K562 (cell line): ENCODE measurements around the gene NXT1. TPM values are rescaled to one million over a fixed set of nuclear protein-coding genes. Genes with fewer than 3 reads are reported as not detected.

Experiments
- ATAC-seq: fragments of 200-7000 bp; cut with Tn5 transposase; 3 replicates; pipeline ENCODE4 v1.9.1; 2020; ENCODE audit warnings: moderate library complexity
- BruUV-seq: library from RNA; stranded (reverse); fragments of 400-500 nt; replicated peaks from 2 replicates; lab custom pipeline; 2021; lab: Mats Ljungman, UMichigan
- CTCF ChIA-PET: fragments of 300-600 bp; formaldehyde crosslinking; extraction: SDS; loops from one replicate; lab custom pipeline; 2021; ENCODE audit warnings: low intra/inter-chr PET ratio; lab: Yijun Ruan, JAX
- POLR2A ChIA-PET: fragments of 300-600, 350-650 bp; sonication (Branson Sonifier 250); formaldehyde crosslinking; extraction: SDS; loops from one replicate; lab custom pipeline; 2021; ENCODE audit warnings: antibody characterized with exemption, inconsistent platforms; lab: Yijun Ruan, JAX
- DNase-seq, 4 experiments: peaks; one replicate each; pipeline versions ENCODE4 v3.0.0 to v3.0.0-alpha.2; 2011 to 2018; ENCODE audit warnings: low spot score in 3 of 4, mixed read lengths in 3 of 4; ENCODE audit errors: extremely low read depth in 1 of 4
- FAIRE-seq: peaks from 2 replicates; lab custom pipeline; 2011; peaks lifted over from hg19 to GRCh38; lab: Jason Lieb, UNC
- H2AFZ ChIP-seq: 2 replicates; pipeline ENCODE4 v1.6.0; 2011; ENCODE audit warnings: low read depth, low read length, control low read depth, inconsistent platforms
- H3K27ac ChIP-seq: fragments of 200-600 bp; 3 replicates; pipeline ENCODE4 v1.8.0; 2011; ENCODE audit warnings: low read depth, mild to moderate bottlenecking, control low read depth, inconsistent platforms, low read length, moderate library complexity, mixed read lengths; ENCODE audit errors: extremely low read depth
- H3K27me3 ChIP-seq, 2 experiments: fragments of 300-600 bp in 1 of 2; 2 replicates in 1 of 2; 3 replicates in 1 of 2; pipeline versions ENCODE4 v1.6.0 to v1.8.0; 2011; ENCODE audit warnings: inconsistent platforms in 2 of 2, low read length in 2 of 2, mild to moderate bottlenecking in 1 of 2, mixed read lengths in 1 of 2, moderate library complexity in 1 of 2; ENCODE audit not compliant: control insufficient read depth in 2 of 2, insufficient read depth in 2 of 2
- H3K36me3 ChIP-seq: fragments of 300-600 bp; 3 replicates; pipeline ENCODE4 v1.8.0; 2011; ENCODE audit warnings: mild to moderate bottlenecking, low read length, inconsistent platforms; ENCODE audit not compliant: control insufficient read depth, insufficient read depth
- H3K4me1 ChIP-seq, 2 experiments: fragments of 200-600 bp in 1 of 2; replicated peaks in 1 of 2; 2 replicates in 1 of 2; 3 replicates in 1 of 2; pipeline versions ENCODE4 v1.5.1 to v1.8.0; 2011; ENCODE audit warnings: inconsistent platforms in 2 of 2, low read length in 2 of 2, mild to moderate bottlenecking in 1 of 2, mixed read lengths in 1 of 2, moderate library complexity in 1 of 2; ENCODE audit not compliant: control insufficient read depth in 2 of 2, insufficient read depth in 2 of 2
- H3K4me2 ChIP-seq: 2 replicates; pipeline ENCODE4 v1.6.1; 2011; ENCODE audit warnings: low read length, control low read depth, inconsistent platforms, mixed read lengths; ENCODE audit not compliant: insufficient read depth
- H3K4me3 ChIP-seq: fragments of 200-600 bp; sonication (generic), shearing (Covaris generic); 2 replicates; pipeline ENCODE4 v1.5.1; 2016; ENCODE audit warnings: control low read depth, inconsistent platforms
- H3K79me2 ChIP-seq: fragments of 200-600 bp; 3 replicates; pipeline ENCODE4 v1.8.0; 2011; ENCODE audit warnings: low read length, inconsistent platforms; ENCODE audit not compliant: control insufficient read depth, insufficient read depth
- H3K9ac ChIP-seq, 2 experiments: 2 replicates each; pipeline versions ENCODE4 v1.6.0 to v1.6.1; 2011; ENCODE audit warnings: low read depth in 2 of 2, low read length in 2 of 2, control low read depth in 1 of 2, inconsistent platforms in 1 of 2, mild to moderate bottlenecking in 1 of 2, mixed read lengths in 1 of 2; ENCODE audit not compliant: insufficient read depth in 1 of 2
- H3K9me1 ChIP-seq: one replicate; pipeline ENCODE4 v1.6.0; 2011; ENCODE audit warnings: inconsistent platforms, mild to moderate bottlenecking, low read length, moderate library complexity; ENCODE audit not compliant: control insufficient read depth, insufficient read depth
- H3K9me3 ChIP-seq: replicated peaks from 2 replicates; pipeline ENCODE4 v1.5.1; 2011; ENCODE audit warnings: low read depth, low read length, inconsistent platforms; ENCODE audit not compliant: control insufficient read depth, insufficient read depth
- H4K20me1 ChIP-seq: replicated peaks from 2 replicates; pipeline ENCODE4 v1.6.1; 2011; ENCODE audit warnings: low read length, inconsistent platforms, mixed read lengths; ENCODE audit not compliant: control insufficient read depth, insufficient read depth
- CREBBP ChIP-seq: IDR thresholded peaks from one replicate; pipeline ENCODE4 v1.6.1; 2012; ENCODE audit warnings: low read depth, mild to moderate bottlenecking, control low read depth, inconsistent platforms, low read length
- ESRRB ChIP-seq: fragments of 250-450 bp; sonication (Bioruptor Pico); IDR thresholded peaks from 2 replicates; pipeline ENCODE4 v1.5.0; 2020; ENCODE audit warnings: mild to moderate bottlenecking, moderate library complexity, borderline replicate concordance
- GATAD2A ChIP-seq: fragments of 450-650 bp; IDR thresholded peaks from 2 replicates; pipeline ENCODE4 v1.6.1; 2017
- JUNB ChIP-seq: fragments of 450-650 bp; formaldehyde crosslinking; conservative IDR thresholded peaks from 2 replicates; pipeline ENCODE4 v1.4.0; 2020; ENCODE audit warnings: mild to moderate bottlenecking
- NCOA4 ChIP-seq: fragments of 450-650 bp; IDR thresholded peaks from 2 replicates; pipeline ENCODE4 v1.6.1; 2018; ENCODE audit warnings: mild to moderate bottlenecking; ENCODE audit not compliant: partially characterized antibody
- NFATC3 ChIP-seq: fragments of 450-650 bp; IDR thresholded peaks from 2 replicates; pipeline ENCODE4 v1.6.1; 2017; ENCODE audit warnings: mild to moderate bottlenecking
- NRF1 ChIP-seq, 2 experiments: fragments of 450-650 bp; IDR thresholded peaks in 1 of 2; conservative IDR thresholded peaks in 1 of 2; 2 replicates each; pipeline ENCODE4 v1.6.1; 2014; ENCODE audit warnings: mild to moderate bottlenecking in 2 of 2
- POLR2A ChIP-seq: fragments of 450-650 bp; conservative IDR thresholded peaks from 2 replicates; pipeline ENCODE4 v1.6.1; 2016
- SLC30A9 ChIP-seq: fragments of 250-450 bp; sonication (Bioruptor Pico); IDR thresholded peaks from 2 replicates; pipeline ENCODE4 v1.8.0; 2022; ENCODE audit warnings: mild to moderate bottlenecking, moderate library complexity
- THRA ChIP-seq: fragments of 450-650 bp; IDR thresholded peaks from 2 replicates; pipeline ENCODE4 v1.6.1; 2017; ENCODE audit warnings: mild to moderate bottlenecking, moderate library complexity
- ZBED1 ChIP-seq: IDR thresholded peaks from 2 replicates; pipeline ENCODE4 v1.6.1; 2014
- ZNF76 ChIP-seq: fragments of 250-450 bp; sonication (Bioruptor Pico); IDR thresholded peaks from 2 replicates; pipeline ENCODE4 v1.4.0; 2020; ENCODE audit warnings: mild to moderate bottlenecking, moderate library complexity, borderline replicate concordance
- WGBS: fragments of 100-300 bp; shearing (Covaris generic); methylation state at CpG from one replicate; pipeline ENCODE4 v1.1.6; 2016; ENCODE audit warnings: low coverage, mixed read lengths; ENCODE audit not compliant: insufficient coverage; ENCODE audit errors: missing lambda C conversion rate; 5-methylcytosine and 5-hydroxymethylcytosine counted together
- in situ Hi-C: fragments of 300-500 bp; cut with MboI; formaldehyde crosslinking; loops from 4 replicates; pipeline ENCODE4 v1.15.0; 2018; ENCODE audit warnings: inconsistent platforms, mixed read lengths
- intact Hi-C: fragments of 100-400 bp; cut with micrococcal nuclease; formaldehyde crosslinking; loops from 2 replicates; pipeline ENCODE4 v1.14.2; 2022
- polyA plus RNA-seq, 8 experiments: library from polyadenylated mRNA; depleted of rRNA in 4 of 8; stranded (reverse) in 5 of 8; unstranded in 3 of 8; fragments of >200 nt; fragmentation: Nextera tagmentation in 2 of 8; fragmentation: Illumina TruSeq in 1 of 8; extraction: Ambion mirVana in 2 of 8; extraction: Trizol in 1 of 8; gene quantifications; 2 replicates each; pipeline versions ENCODE4 v1.2.1 to v1.2.3, GENCODE V29; 2011 to 2014; ENCODE audit warnings: inconsistent platforms in 1 of 8, missing spikeins in 1 of 8
- total RNA-seq, 7 experiments: library from RNA; depleted of rRNA in 6 of 7; stranded (reverse); fragments of >200 nt in 6 of 7; fragmentation: Illumina TruSeq in 2 of 7; extraction: Trizol in 2 of 7; gene quantifications; 2 replicates each; pipeline versions ENCODE4 v1.2.1 to v1.2.3, GENCODE V29; 2011 to 2021; ENCODE audit warnings: low replicate concordance in 1 of 7
- TF ChIP-seq, protein P1 (sequence below): fragments of 250-450 bp; sonication (Bioruptor Pico); IDR thresholded peaks from 2 replicates; pipeline ENCODE4 v1.8.0; 2021; ENCODE audit warnings: borderline replicate concordance, mild to moderate bottlenecking, moderate library complexity; ENCODE audit not compliant: poor library complexity, severe bottlenecking
- TF ChIP-seq, protein P2 (sequence below): sonication (generic); formaldehyde crosslinking; IDR thresholded peaks from 2 replicates; pipeline ENCODE4 v1.4.0; 2020; ENCODE audit warnings: mild to moderate bottlenecking, missing genetic modification reagents
- TF ChIP-seq, protein P3 (sequence below): IDR thresholded peaks from 2 replicates; pipeline ENCODE4 v1.6.1; 2012; ENCODE audit warnings: low read depth, low read length, improper control_type of control experiment, borderline replicate concordance

Gene NXT1
- total and polyA plus RNA-seq, 9 of the 15 experiments (the other 6 are each of a cell fraction or from before 2014, with no cell fraction given), result 7.7 to 50.9 (median 35.6) TPM

DNA sequence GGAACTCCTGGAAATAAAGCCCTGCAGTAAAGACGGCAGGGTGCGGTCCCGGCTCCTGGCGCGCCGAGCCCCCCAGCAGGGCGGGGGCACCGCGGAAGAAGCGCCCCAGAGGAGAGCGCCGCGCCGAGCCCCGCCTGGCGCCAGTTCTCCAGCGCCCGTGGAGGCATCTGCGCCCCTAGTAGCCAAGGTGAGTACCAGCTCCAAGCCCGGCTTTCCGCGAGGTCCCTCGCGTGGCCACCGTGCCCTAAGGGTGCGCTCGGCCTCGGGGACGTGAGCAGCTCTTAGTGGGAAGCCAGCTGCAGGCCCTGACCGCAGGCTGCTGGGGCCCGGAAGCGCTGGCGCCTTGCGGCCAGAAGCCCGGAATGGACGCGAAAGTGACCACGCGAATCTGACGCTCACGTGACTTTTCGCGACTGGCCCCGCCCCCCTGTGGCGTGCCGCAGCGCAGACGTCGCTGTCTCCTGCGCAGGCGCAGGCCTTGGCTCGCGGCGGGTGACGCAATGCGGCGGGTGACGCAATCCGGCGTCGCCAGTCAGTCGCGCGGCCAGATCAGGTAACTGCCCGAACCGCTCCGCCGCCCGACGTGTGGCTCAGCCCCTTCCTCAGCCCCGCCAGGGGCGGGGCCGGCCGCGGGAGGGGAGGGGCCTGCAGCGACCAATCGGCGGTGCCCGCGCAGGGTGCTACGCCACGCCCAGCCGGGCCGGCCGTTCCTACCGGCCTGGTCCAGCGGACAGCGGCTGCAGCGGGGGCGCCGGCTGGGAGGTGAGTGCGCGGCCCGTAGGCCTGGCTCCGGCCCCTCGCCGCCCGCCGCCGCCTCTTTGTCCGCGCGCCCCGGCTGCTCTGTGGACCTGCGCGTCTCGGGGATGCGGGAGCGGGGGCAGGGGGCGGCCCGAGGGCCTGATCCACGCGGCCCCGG is 11.1 kb downstream of the NXT1 start, which contains the start of gene GZF1:
GZF1 (plus strand) TSS at position 707 of the 916 bp plus-strand sequence. CDS start 2,202 bp downstream, outside the sequence.
- peak within 1 kb of the TSS; percentile 79 for H2AFZ ChIP-seq
- H3K4me3 ChIP-seq, result peak within 1 kb of the TSS; percentile 86
- peak within 1 kb of the TSS; percentile 95 to 99 for H3K9ac ChIP-seq
- intact Hi-C loops (loop anchor here (1.0 to 5.0 kb wide), 2 partner anchors 11 to 51 kb away; partner anchors contain the start of gene NXT1), in situ Hi-C loops (no loop called here)
- peak; percentile 90 to 96 (median 92) for DNase-seq
- H3K4me1 ChIP-seq, result peaks cover 32 to 39% of the 10 kb centered on the region in 2 experiments
- H3K36me3 ChIP-seq, result peaks cover 30% of the 10 kb centered on the region; the same call in 2 of the 3 replicates
- H3K27me3 ChIP-seq, result no peaks in the 10 kb centered on the region
- peak within 1 kb of the TSS; percentile 95 for H3K4me2 ChIP-seq
- peak; percentile 88 for FAIRE-seq
- peak; percentile 85 for ATAC-seq
- H3K9me3 ChIP-seq, result no peaks in the 10 kb centered on the region
- no TSS peak for BruUV-seq
- H3K79me2 ChIP-seq, result peaks cover 57% of the 10 kb centered on the region
- no peaks in the 10 kb centered on the region for H3K9me1 ChIP-seq
- CTCF ChIA-PET, result no interaction called here
- WGBS, result 2% methylated on average over 29 of the region's 114 CpGs
- H3K27ac ChIP-seq, result peak within 1 kb of the TSS; percentile 99
- H4K20me1 ChIP-seq, result peaks cover 11% of the 10 kb centered on the region; the same call in 1 of the 2 replicates
- POLR2A ChIA-PET, result interaction anchor here (0.7 to 1.0 kb wide), 2 partner anchors 9 to 386 kb away, joined by 3 read pairs; no protein-coding TSS in a partner anchor
- TF ChIP-seq SLC30A9 (CRISPR knock-in tag), result no peak
- no peak for TF ChIP-seq GATAD2A
- no peak for TF ChIP-seq ZNF76 (CRISPR knock-in tag)
- peak; percentile 90 for TF ChIP-seq JUNB (CRISPR knock-in tag)
- TF ChIP-seq ZBED1, result no peak
- TF ChIP-seq POLR2A, result peak; percentile 92
- TF ChIP-seq, protein P1, sequence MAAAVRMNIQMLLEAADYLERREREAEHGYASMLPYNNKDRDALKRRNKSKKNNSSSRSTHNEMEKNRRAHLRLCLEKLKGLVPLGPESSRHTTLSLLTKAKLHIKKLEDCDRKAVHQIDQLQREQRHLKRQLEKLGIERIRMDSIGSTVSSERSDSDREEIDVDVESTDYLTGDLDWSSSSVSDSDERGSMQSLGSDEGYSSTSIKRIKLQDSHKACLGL (CRISPR knock-in tag), result no peak
- no peak for TF ChIP-seq ESRRB
- TF ChIP-seq, protein P2, sequence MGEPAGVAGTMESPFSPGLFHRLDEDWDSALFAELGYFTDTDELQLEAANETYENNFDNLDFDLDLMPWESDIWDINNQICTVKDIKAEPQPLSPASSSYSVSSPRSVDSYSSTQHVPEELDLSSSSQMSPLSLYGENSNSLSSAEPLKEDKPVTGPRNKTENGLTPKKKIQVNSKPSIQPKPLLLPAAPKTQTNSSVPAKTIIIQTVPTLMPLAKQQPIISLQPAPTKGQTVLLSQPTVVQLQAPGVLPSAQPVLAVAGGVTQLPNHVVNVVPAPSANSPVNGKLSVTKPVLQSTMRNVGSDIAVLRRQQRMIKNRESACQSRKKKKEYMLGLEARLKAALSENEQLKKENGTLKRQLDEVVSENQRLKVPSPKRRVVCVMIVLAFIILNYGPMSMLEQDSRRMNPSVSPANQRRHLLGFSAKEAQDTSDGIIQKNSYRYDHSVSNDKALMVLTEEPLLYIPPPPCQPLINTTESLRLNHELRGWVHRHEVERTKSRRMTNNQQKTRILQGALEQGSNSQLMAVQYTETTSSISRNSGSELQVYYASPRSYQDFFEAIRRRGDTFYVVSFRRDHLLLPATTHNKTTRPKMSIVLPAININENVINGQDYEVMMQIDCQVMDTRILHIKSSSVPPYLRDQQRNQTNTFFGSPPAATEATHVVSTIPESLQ (CRISPR knock-in tag), result no peak
- TF ChIP-seq, protein P3, sequence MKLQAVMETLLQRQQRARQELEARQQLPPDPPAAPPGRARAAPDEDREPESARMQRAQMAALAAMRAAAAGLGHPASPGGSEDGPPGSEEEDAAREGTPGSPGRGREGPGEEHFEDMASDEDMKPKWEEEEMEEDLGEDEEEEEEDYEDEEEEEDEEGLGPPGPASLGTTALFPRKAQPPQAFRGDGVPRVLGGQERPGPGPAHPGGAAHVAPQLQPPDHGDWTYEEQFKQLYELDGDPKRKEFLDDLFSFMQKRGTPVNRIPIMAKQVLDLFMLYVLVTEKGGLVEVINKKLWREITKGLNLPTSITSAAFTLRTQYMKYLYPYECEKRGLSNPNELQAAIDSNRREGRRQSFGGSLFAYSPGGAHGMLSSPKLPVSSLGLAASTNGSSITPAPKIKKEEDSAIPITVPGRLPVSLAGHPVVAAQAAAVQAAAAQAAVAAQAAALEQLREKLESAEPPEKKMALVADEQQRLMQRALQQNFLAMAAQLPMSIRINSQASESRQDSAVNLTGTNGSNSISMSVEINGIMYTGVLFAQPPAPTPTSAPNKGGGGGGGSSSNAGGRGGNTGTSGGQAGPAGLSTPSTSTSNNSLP, result no peak
- TF ChIP-seq NRF1 (conservative IDR thresholded peaks at IDR 0.05 in 1 of 2, IDR thresholded peaks at IDR 0.05 in 1 of 2), result peak; percentile 99
- TF ChIP-seq NCOA4, result no peak
- no peak for TF ChIP-seq THRA
- TF ChIP-seq CREBBP, result no peak
- no peak for TF ChIP-seq NFATC3
